Left forelimb (tissue), 1 donor: ENCODE results near the gene NPEPL1.

Experiments used
- DNase-seq: peaks from one replicate; pipeline ENCODE4 v3.0.0-alpha.2; 2018; ENCODE audit warnings: low spot score

Gene NPEPL1

GRCh38 chr20:58682656-58683531 is 9.7 kb upstream of the NPEPL1 start:
- DNase-seq = no peak

- DNase-seq = no peak
Measured at GRCh38 chr20:58684291-58684690, 8.3 kb upstream of the NPEPL1 start.

GRCh38 chr20:58685988-58686387 is 6.6 kb upstream of the NPEPL1 start:
- no peak for DNase-seq

- DNase-seq = no peak
Measured at GRCh38 chr20:58688414-58688813, 4.2 kb upstream of the NPEPL1 start.

- peak; percentile 82 for DNase-seq
Measured at GRCh38 chr20:58688840-58689239, 3.8 kb upstream of the NPEPL1 start.

GRCh38 chr20:58690396-58691135 is 2.0 kb upstream of the NPEPL1 start:
- DNase-seq = peak; percentile 71

- peak; percentile 65 for DNase-seq
Measured at GRCh38 chr20:58691773-58692578, 624 bp upstream of the NPEPL1 start.

- DNase-seq = peak; percentile 67
Measured at GRCh38 chr20:58693226-58694006, 816 bp downstream of the NPEPL1 start.

GRCh38 chr20:58694241-58695083 is 1.9 kb downstream of the NPEPL1 start:
- DNase-seq = peak; percentile 61

- DNase-seq = no peak
Measured at GRCh38 chr20:58695084-58695722, 2.6 kb downstream of the NPEPL1 start.

GRCh38 chr20:58695895-58696375 is 3.3 kb downstream of the NPEPL1 start:
- peak; percentile 38 for DNase-seq

GRCh38 chr20:58696411-58696961 is 3.9 kb downstream of the NPEPL1 start:
- DNase-seq = no peak

GRCh38 chr20:58697201-58697866 is 4.7 kb downstream of the NPEPL1 start:
- peak; percentile 55 for DNase-seq

GRCh38 chr20:58697867-58698703 is 5.5 kb downstream of the NPEPL1 start:
- no peak for DNase-seq

- no peak for DNase-seq
Measured at GRCh38 chr20:58698741-58699622, 6.4 kb downstream of the NPEPL1 start.

GRCh38 chr20:58699623-58700107 is 7.1 kb downstream of the NPEPL1 start:
- DNase-seq = no peak
